HG03575 (cell line): ENCODE results near the gene B4GALT7.
"Not testable (repeated sequence)": the region's sequence is repeated elsewhere in the genome, so short reads cannot be mapped to it uniquely, and the experiment has no call there.

Experiments
- ATAC-seq: cut with Tn5 transposase; IDR thresholded peaks from one replicate; pipeline ENCODE4 v1.9.1; 2021; ENCODE audit not compliant: unreplicated experiment, insufficient number of reproducible peaks, low FRiP score; ENCODE audit errors: extremely low read depth

The B4GALT7 gene

GRCh38 chr5:177607115-177607451 lies 7.2 kb downstream of the B4GALT7 start:
- no peak for ATAC-seq

DNA sequence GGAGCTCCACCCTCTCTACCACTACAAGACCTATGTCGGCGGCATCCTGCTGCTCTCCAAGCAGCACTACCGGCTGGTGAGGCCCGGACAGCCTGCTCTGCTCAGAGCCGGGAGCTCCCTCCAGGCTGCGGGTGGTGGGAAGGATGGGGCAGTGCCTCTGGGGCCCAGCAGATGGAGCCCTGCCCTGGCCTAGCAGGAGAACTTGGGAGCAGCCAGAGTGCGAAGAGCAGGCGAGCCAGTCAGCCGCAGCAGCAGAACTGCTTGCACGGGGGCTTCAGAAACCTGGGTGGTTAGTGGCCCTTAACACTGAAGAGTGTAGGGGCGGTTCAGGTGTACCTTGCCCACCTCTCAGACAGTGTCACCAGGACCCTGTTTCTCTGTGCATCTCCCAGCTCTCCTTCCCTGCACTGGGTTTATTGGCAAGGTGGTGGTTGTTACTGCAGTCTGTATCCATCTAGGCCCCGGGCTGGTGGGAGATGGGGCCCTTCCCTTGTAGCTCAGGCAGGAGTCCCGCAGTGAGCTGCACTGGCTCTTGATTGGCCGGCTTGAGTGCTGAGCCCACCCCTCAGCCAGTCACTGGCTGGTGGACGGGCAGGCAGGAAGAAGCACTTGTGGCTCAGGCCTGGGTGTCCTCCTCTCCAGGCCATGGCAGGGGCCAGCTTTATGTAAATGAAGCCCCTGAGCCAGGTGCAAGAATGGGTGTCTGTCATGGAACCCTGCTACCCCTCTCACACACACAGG lies 7.7 kb downstream of the B4GALT7 start:
- no peak for ATAC-seq

GRCh38 chr5:177608243-177609075 lies 8.5 kb downstream of the B4GALT7 start:
- ATAC-seq: no peak

DNA sequence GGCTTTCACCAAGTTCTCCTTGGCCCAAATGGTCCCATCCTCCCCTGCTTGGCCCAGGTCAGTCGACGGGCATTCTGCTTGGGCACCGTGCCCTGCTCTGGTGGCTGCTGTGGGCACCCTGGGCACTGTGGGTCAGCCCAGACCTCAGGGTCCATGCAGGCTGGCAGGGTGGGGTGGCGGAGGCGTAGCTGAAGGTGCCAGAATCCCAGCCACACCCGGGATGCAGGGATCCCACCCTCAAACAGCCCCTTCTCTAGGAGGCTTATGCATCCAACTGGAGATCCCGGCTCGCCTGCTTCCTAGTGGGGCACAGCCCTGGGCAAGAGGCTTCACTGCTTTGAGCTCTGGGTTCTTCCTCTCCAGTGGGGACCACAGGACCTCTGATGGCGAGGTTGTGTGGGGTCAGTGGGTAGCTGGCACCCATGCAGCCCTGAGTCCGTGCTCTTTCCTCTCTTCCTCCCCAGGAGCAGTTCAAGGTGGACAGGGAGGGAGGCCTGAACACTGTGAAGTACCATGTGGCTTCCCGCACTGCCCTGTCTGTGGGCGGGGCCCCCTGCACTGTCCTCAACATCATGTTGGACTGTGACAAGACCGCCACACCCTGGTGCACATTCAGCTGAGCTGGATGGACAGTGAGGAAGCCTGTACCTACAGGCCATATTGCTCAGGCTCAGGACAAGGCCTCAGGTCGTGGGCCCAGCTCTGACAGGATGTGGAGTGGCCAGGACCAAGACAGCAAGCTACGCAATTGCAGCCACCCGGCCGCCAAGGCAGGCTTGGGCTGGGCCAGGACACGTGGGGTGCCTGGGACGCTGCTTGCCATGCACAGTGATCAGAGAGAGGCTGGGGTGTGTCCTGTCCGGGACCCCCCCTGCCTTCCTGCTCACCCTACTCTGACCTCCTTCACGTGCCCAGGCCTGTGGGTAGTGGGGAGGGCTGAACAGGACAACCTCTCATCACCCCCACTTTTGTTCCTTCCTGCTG lies 9.4 kb downstream of the B4GALT7 start:
- ATAC-seq: no peak

- no peak for ATAC-seq
Observed at GRCh38 chr5:177610131-177610769, 10.3 kb downstream of the B4GALT7 start.

DNA sequence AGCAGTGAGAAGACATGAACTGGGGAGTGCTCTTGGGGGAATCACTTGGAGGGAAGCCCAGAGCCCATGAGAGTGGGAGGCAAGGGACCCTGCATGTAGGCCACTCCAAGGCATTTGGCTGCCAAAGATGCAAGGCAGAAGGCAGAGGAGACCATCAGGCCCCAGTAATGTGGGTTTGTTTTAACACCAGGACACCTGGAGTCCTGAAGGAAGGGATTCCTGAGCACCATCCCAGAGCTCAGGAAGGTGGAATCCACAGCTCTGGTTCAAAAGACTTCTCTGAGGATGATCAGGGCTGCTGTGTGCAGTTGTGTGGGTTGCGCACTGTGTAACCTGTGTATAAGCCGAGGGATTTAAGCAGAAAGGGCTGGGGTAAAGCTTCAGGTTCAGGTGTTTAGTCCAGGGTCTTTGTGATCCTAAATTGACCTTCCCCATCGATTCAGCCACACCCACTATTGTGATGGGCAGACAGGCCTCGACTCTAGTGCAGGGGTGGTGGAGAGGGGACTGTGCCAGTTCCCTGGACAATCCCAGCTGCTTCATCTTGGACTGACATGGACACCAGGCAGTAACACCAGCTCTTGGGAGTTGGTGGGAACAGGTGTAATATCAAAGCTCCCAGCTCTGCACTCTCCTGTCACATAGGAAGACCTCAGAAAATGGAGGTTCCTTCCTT lies 11.0 kb downstream of the B4GALT7 start:
- ATAC-seq: no peak

GRCh38 chr5:177611446-177612214 lies 11.7 kb downstream of the B4GALT7 start:
- ATAC-seq: no peak

DNA sequence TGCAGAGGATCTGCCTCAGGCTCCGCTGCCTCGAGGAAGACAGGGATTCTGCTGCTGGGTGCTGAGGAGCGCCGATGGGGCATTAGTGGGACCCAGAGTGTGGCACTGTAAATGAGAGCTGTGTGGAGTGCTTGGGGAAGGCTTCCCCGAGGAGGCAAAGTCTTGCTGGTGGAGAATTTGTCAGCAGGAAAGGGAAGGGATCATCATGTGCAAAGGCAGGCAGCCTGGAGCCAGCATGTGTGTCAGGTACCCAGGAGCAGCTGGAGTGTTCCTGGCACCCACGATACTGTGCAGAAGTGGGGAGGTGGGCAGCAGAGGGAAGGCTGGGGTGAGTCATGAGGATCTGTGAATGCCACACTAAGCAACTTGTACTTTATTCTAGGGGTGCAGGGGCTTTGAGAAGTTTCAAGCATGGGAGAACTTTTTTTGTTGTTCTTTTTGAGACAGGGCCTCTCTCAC lies 12.3 kb downstream of the B4GALT7 start:
- no peak for ATAC-seq

DNA sequence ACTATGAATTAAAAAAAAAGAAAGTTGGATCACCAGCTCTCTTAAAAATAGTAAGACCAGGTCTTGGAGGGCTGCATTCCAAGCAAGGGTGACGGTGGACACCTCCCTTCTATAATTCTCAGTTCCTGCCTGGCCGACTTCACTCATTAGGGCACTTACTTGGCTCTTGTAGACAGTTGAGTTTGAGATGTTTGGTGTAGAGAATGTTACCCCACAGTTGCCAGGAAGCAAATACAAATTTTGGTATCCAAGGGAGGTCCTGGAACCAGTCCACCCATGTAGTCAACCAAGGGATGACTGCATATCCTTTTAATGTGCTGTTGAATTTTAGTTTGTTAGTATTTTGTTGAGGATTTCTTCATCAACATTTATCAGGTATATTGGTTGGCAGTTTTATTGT lies 20.6 kb downstream of the B4GALT7 start:
- ATAC-seq: no peak

GRCh38 chr5:177624172-177624571 lies 24.2 kb downstream of the B4GALT7 start:
- not testable (repeated sequence) for ATAC-seq

DNA sequence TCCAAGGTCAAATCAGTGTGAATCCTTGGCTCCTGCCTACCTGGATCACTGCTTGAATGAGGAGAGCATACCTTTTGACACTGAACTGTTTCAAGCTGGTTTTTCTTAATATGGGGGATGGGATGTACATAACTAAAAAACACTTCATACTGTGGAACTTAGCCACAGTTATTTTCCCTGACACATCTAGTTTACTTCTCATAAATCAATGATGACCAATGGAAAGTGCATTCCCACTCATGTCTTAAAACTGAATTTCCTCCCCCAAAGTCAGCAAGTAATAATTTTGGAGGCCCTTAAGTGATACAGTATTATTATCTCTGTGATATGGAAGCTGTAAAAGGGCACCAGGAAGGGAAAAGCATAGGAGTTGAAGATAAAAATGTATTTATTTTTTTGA lies 30.3 kb downstream of the B4GALT7 start:
- not testable (repeated sequence) for ATAC-seq

- not testable (repeated sequence) for ATAC-seq
Observed at GRCh38 chr5:177634912-177635311, 35.0 kb downstream of the B4GALT7 start.

DNA sequence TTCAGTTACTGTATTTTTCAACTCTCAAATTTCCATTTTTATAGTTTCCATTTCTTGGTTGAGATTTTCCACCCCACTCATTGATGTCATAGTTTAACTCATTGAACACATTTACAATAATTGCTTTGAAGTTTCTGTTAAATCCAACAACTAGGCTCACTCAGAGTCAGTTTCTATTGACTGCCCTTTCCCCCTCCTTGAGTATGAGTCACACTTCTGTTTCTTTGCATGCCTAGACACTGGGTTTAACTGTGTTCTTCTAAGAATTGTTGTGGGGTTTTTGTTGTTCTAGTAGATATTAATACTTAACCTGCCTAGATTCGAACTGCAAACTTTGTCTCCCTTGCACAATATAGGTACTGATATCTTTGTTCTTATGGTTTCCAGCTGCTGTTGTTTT lies 45.5 kb downstream of the B4GALT7 start:
- ATAC-seq: not testable (repeated sequence)

DNA sequence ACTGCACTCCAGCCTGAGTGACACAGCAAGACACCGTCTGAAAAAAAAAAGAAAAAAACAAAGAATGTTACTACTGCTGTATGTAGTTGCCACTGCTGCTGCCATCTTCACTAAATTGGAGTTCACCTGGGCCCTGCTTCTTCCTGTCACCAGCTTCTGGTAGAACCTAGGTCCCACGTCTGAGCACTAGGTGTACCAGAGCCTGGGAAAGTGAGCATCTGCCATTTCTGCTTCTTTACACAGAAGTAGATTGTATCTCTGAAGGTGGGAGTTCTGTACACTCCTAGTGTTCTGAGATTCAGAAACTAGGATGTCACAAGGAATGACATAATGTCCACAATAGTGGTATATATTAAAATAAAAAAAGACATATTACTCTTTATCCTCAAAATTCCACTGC lies 51.3 kb downstream of the B4GALT7 start:
- ATAC-seq: not testable (repeated sequence)

DNA sequence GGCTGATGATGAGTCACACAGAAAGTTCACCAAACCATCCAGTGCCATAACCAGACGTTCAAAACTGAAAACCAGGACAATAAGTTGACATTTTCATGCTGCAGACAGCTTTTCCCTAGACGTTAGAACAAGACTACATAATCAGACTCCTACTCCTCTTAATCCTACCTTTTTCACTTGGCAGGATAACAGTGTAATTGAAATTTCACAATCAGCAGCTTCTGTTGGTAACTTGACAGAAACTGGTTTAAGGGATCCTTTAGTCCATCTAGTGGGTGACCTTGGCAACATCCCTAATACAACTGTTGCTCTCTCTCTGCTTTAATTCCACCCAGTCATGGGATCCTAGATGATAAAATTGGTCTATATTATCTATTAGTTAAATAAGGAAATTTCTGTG lies 57.9 kb downstream of the B4GALT7 start:
- ATAC-seq: not testable (repeated sequence)

DNA sequence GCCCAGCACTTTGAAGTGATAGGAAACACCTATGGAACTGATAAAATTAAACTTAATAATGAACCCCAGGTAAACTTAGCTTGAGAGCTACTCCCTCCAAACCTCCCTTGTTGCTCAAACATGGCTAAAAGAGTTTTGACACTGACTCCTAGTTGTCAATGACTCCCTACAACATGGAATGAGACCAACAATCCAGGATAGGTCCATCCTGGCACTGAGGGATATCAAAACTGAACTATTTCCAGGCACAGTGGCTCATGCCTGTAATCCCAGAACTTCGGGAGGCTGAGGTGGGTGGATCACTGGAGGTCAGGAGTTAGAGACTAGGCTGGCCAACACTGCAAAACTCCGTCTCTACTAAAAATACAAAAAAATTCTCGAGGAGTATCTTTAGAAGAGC lies 58.6 kb downstream of the B4GALT7 start:
- not testable (repeated sequence) for ATAC-seq
